Choroid plexus epithelial cell (primary cell): ENCODE measurements around the gene ANKRD35.
"Not testable (repeated sequence)": the region's sequence is repeated elsewhere in the genome, so short reads cannot be mapped to it uniquely, and the experiment has no call there.

Source experiments
- DNase-seq: peaks from one replicate; pipeline ENCODE4 v3.0.0-alpha.2; 2010; ENCODE audit warnings: low read depth
- H3K4me3 ChIP-seq: 2 replicates; pipeline ENCODE4 v1.5.1; 2011; ENCODE audit warnings: low read depth, mild to moderate bottlenecking, control low read depth, low read length, moderate library complexity
- CTCF ChIP-seq: conservative IDR thresholded peaks from 2 replicates; pipeline ENCODE4 v1.5.1; 2011; ENCODE audit warnings: low read depth, mild to moderate bottlenecking, control low read depth, inconsistent platforms, low read length, moderate library complexity

Gene ANKRD35

GRCh38 chr1:145845144-145845513 is 40.5 kb downstream of the ANKRD35 start:
- no peak for TF ChIP-seq CTCF
- peak overlapping the region; percentile 58 for H3K4me3 ChIP-seq
- no peak for DNase-seq

- no peak for DNase-seq
- H3K4me3 ChIP-seq: no peak overlapping the region
Measured at GRCh38 chr1:145843031-145843430, 42.6 kb downstream of the ANKRD35 start.

GRCh38 chr1:145837656-145838055 is 48.0 kb downstream of the ANKRD35 start:
- TF ChIP-seq CTCF: no peak
- DNase-seq: no peak

More at GRCh38 chr1:145843031-145843430, 42.6 kb downstream of the ANKRD35 start:
- TF ChIP-seq CTCF: no peak

GRCh38 chr1:145830810-145831209 is 54.9 kb downstream of the ANKRD35 start:
- DNase-seq, H3K4me3 ChIP-seq: not testable (repeated sequence)

More at GRCh38 chr1:145837656-145838055, 48.0 kb downstream of the ANKRD35 start:
- no peak overlapping the region for H3K4me3 ChIP-seq

- DNase-seq: no peak
- TF ChIP-seq CTCF: no peak
- H3K4me3 ChIP-seq: no peak overlapping the region
Measured at GRCh38 chr1:145828367-145829026, 57.2 kb downstream of the ANKRD35 start.

- no peak for TF ChIP-seq CTCF
- no peak overlapping the region for H3K4me3 ChIP-seq
- DNase-seq: no peak
Measured at GRCh38 chr1:145827966-145828365, 57.7 kb downstream of the ANKRD35 start.

- DNase-seq: no peak
- no peak overlapping the region for H3K4me3 ChIP-seq
- TF ChIP-seq CTCF: no peak
Measured at GRCh38 chr1:145826030-145826429, 59.6 kb downstream of the ANKRD35 start.
